PC-3 (cell line): ENCODE measurements around the gene NOTCH1.

Experiments used
- CTCF ChIP-seq: fragments of 300-600 bp; sonication (generic); conservative IDR thresholded peaks from 2 replicates; pipeline ENCODE4 v1.5.1; 2017; ENCODE audit warnings: antibody characterized with exemption, low read depth, mild to moderate bottlenecking, low read length
- EZH2phosphoT487 ChIP-seq: fragments of 300-600 bp; sonication (generic); IDR thresholded peaks from 2 replicates; pipeline ENCODE4 v1.6.1; 2018; ENCODE audit warnings: mild to moderate bottlenecking, antibody characterized with exemption, low read length, borderline replicate concordance

GRCh38 chr9:136537411-136537810 lies 8.4 kb downstream of the NOTCH1 start:
- TF ChIP-seq CTCF (no peak), EZH2phosphoT487 (no peak)
